K562 (cell line): ENCODE measurements around the gene C1R.

Experiments used
- CTCF ChIP-seq, 3 experiments: IDR thresholded peaks in 2 of 3; conservative IDR thresholded peaks in 1 of 3; 2 replicates each; pipeline ENCODE4 v1.5.1; 2011 to 2012; ENCODE audit warnings: low read length in 3 of 3, mild to moderate bottlenecking in 3 of 3, control low read depth in 2 of 3, improper control_type of control experiment in 1 of 3, inconsistent platforms in 1 of 3, low read depth in 1 of 3, mixed read lengths in 1 of 3, moderate library complexity in 1 of 3; ENCODE audit not compliant: insufficient read depth in 2 of 3
- FOSL1 ChIP-seq: fragments of 200-800 bp; sonication (Bioruptor generic); conservative IDR thresholded peaks from 2 replicates; pipeline ENCODE4 v1.6.1; 2016; ENCODE audit warnings: missing genetic modification characterization, missing compliant biosample characterization
- PCBP1 ChIP-seq: fragments of 200-400 bp; formaldehyde crosslinking; IDR thresholded peaks from 2 replicates; pipeline ENCODE4 v1.6.1; 2018; ENCODE audit warnings: mild to moderate bottlenecking, low read depth, low read length; ENCODE audit not compliant: poor library complexity, severe bottlenecking
- RBM25 ChIP-seq: fragments of 200-400 bp; formaldehyde crosslinking; IDR thresholded peaks from 2 replicates; pipeline ENCODE4 v1.6.1; 2018; ENCODE audit warnings: low read length, low read depth, moderate library complexity; ENCODE audit not compliant: severe bottlenecking

- no peak for TF ChIP-seq CTCF (IDR thresholded peaks at IDR 0.05 in 2 of 3, conservative IDR thresholded peaks at IDR 0.05 in 1 of 3; ENCODE audit: insufficient read depth in 2 of 3, low read depth in 1 of 3, low read length in 3 of 3)
- no peak for TF ChIP-seq FOSL1 (tag)
- no peak for TF ChIP-seq RBM25
- TF ChIP-seq PCBP1, result no peak
These were observed 18.4 kb upstream of the C1R start for GRCh38 chr12:7110661-7111060.
